GM18517 (cell line): ENCODE data around the gene CD22.

ENCODE experiments used
- ATAC-seq: cut with Tn5 transposase; IDR thresholded peaks from one replicate; pipeline ENCODE4 v1.9.1; 2021; ENCODE audit warnings: mild to moderate bottlenecking, moderate library complexity; ENCODE audit not compliant: unreplicated experiment

The CD22 gene

GRCh38 chr19:35381318-35381717 is 52.3 kb downstream of the CD22 start:
- ATAC-seq: no peak

GRCh38 chr19:35381926-35382325 is 52.9 kb downstream of the CD22 start:
- ATAC-seq: no peak

GRCh38 chr19:35383536-35383935 is 54.5 kb downstream of the CD22 start:
- no peak for ATAC-seq

GRCh38 chr19:35388277-35389054 is 59.5 kb downstream of the CD22 start:
- ATAC-seq: no peak

GRCh38 chr19:35389192-35389861 is 60.3 kb downstream of the CD22 start:
- ATAC-seq: no peak

GRCh38 chr19:35392742-35393715 is 64.0 kb downstream of the CD22 start:
- no peak for ATAC-seq

- ATAC-seq: no peak
Observed at GRCh38 chr19:35395382-35396199, 66.6 kb downstream of the CD22 start.

GRCh38 chr19:35396240-35396885 is 67.4 kb downstream of the CD22 start:
- ATAC-seq: no peak
